Stimulated activated CD4-positive, alpha-beta T cell treated with anti-CD3 and anti-CD28 coated beads, Interleukin-15, amount 100 ng/mL, for 48 hours (primary cell): ENCODE measurements around the gene PC.
A peak's percentile ranks its signal among the peaks of the same experiment; 100 is the strongest.

Source experiments
- DNase-seq, 2 donors: peaks; one replicate each; pipeline ENCODE4 v3.0.0-alpha.2; 2020; ENCODE audit warnings: low read depth in 2 of 2

The PC gene

GRCh38 chr11:66909181-66909580, 49.0 kb downstream of the PC start:
- no peak for DNase-seq

DNA sequence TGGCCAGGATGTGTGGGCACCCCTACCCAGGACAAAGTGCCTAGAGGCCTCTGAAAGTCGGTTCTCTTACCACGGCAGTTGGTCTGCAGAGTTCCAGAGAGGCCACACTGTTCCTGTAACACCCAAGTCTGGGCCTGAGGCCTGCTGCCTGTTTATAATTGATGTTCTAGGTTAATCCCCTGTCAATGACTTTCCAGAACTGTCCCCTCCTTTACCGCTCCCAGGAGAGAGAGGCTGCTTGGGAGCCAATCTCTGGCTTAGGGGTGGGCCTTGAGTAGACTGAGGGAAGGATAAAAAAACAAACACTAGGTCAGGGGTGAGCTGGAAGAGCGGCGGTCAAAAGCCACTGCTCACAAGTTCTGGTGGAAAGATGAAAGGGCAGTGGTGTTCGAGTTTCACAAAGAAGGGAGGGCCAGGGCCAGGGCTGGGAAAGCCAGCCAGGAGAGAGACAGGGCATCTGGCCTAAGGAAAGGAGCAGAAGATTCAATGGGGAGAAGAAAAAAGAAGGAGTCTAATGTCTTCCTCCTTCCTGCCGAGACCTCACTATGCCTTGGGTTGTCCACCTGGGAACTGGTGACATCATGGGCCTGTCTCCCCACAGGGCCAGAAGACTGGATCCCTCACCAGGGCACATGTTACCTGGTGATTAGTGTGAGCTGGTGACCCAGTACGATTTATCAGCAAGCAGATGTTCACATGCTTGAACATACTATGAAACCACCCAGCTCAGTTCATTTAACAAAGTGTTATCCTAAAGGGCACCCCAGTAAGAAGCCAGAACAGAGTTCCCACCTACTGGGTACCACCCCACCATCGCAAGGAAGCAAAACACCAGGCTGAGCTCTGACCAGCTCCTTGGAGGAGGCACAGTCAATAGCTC, 50.2 kb downstream of the PC start:
- DNase-seq, result no peak

GRCh38 chr11:66906061-66906733, 52.0 kb downstream of the PC start:
- no peak for DNase-seq

- DNase-seq, result no peak
These were observed 52.6 kb downstream of the PC start for GRCh38 chr11:66905631-66906030.

DNA sequence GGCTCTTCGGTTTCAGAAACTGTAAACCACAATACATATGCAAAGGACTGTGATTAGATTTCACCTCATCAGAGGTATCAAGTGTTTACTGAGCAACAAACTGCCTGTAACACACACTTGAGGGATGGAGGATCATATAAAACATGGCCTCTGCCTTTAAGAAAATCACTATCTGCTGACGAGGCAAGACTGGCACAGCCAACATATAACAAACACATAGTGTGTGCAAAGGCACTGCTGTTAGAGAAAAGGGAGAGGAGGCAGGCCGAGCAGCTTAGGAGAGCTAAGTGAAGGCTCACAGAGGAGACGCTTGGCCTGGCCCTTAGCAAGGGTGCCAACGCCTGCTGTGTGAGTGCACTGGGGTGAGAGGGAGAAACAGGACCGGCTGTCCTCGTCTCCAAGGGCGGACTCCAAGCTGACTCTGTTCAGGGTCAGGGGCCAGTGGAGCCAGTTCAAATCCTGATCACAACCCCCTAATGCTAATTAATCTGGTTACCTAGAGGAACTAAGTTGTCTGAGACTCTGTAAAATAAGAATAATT, 53.1 kb downstream of the PC start:
- DNase-seq, result no peak

DNA sequence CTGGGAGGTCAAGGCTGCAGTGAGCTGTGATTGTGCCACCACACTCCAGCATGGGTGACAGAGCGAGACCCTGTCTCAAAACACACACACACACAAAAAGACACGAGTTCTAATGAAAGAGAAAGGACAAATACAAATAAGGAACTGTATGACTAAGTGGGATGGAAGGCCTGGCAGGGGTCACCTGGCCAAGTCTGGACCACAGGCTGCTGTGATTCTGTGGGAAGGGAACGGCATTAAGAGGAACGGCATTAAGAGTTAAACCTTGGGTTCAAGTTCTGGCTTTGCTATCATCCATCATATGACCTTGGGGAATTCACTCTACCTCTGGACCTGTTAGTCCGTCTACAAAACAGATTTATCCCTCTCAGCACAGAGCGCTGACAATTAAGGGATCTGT, 53.6 kb downstream of the PC start:
- no peak for DNase-seq

GRCh38 chr11:66904055-66904454, 54.1 kb downstream of the PC start:
- DNase-seq, result no peak

- no peak for DNase-seq
These were observed 55.6 kb downstream of the PC start for GRCh38 chr11:66902486-66903177.

- no peak for DNase-seq
These were observed 56.2 kb downstream of the PC start for GRCh38 chr11:66901964-66902390.

DNA sequence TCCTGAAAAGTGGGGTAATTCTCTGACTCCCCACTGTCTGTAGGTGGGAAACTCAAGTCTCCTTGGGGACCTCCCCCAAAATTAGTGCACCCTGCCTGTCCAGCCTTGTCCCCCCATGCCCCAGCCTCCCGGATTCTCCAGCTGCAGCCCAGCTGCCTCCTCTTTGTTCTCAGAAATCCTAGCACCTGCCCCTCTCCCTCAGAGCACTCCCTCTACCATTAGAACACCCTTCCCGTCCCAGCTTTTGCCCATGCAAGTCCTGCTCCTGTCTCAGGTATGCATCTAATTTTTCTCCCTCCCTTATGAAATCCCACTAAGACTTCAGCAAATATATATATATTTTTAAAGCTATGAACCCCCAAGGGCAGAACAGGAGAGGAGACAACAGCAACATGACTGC, 64.0 kb downstream of the PC start:
- no peak for DNase-seq

DNA sequence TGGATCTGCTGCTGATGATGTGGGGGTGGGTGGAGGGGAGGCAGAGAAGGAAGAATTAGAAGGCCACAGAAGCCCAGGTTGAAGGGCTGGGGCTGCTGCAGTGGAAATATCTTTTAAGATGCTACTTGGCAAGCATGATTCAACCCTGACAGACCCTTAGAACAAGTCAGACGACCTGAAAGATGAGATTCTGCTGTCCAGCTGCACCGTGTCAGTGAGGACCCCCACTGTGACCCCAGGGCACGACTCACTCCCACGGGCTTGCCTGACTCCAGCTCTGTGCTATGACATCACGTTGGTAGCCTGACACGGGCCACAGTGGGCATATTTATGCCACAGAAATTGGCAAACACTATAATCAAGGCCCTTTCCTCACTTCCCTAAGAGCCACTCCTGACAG, 65.3 kb downstream of the PC start:
- DNase-seq, result no peak

DNA sequence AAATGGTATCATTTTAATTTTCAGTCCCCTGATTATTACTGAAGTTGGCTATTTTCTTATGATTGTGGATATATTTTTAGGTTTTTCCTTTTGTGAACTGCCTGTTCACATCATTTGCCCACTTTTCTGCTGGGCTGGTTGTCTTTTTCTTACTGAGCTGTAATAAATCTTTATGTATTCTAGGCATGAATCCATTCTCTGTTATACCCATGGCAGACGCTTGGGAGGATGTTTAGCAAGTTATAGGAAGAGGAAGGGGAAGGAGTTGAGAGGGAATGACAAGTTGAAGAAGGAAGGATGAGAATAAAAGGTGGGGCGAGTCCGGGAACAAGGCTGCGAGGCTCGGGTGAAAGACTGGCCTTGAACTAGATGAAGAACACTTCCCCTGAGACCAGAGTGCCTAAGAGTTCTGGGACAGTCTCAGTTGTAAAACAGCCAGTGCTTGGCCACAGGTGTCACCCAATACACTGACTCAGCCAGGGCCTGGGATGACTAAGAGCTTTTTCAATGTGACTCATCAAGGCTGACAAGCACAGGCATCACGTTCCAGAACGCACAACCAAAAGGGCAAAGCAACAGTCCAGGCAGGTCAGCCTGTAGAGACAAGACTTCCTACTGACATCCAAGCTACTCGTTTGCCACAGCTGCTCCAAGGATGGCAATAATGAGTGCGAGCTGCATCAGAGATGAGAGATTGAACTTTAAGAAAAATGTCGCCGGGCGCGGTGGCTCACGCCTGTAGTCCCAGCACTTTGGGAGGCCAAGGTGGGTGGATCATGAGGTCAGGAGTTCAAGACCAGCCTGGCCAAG, 66.1 kb downstream of the PC start:
- peak; percentile 66 to 71 for DNase-seq

DNA sequence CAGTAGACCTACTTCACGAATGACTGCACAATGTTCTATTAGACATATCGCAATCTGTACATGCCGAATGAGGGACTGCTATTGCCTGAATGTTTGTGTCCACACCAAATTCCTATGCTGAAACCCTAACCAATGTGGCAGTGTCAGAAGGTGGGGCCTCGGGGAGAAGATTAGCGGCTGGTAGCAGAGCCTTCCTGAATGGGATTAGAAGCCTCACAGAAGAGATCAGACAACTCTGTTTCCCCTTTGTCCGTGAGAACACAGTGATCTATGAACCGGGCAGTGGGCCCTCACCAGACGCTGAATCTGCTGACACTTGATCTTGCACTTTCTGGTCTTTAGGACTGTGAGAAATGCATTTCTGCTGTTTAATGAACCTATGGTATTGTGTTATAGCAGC, 68.2 kb downstream of the PC start:
- DNase-seq, result no peak

GRCh38 chr11:66888282-66888681, 69.9 kb downstream of the PC start:
- no peak for DNase-seq

- DNase-seq, result no peak
These were observed 70.7 kb downstream of the PC start for GRCh38 chr11:66887526-66887925.

- no peak for DNase-seq
These were observed 71.4 kb downstream of the PC start for GRCh38 chr11:66886671-66887221.

DNA sequence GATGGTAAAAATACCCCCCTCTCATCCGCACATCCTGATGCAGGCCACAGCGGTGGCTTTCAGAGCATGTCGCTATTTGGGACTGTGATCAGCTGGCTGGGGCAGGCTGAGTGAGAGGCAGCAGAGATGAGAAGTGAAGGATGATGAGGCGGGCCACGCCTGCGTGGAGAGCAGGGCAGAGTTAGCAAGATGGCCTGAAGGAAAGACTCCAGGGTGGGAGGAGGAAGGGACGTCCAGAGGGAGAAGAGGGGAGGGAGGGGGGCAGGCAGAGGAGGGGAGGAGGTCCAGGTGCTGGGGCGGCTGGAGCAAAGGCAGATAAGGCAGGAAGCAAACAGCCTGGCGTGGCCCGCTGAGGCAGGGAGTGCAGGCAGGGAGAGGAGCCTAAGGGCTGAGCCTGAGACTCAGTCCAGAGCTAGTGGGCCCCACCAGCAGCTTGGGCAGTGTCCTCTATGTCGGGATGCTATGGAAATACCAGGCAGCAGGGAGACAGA, 72.2 kb downstream of the PC start:
- DNase-seq, result no peak

- no peak for DNase-seq
These were observed 72.7 kb downstream of the PC start for GRCh38 chr11:66885469-66885868.

DNA sequence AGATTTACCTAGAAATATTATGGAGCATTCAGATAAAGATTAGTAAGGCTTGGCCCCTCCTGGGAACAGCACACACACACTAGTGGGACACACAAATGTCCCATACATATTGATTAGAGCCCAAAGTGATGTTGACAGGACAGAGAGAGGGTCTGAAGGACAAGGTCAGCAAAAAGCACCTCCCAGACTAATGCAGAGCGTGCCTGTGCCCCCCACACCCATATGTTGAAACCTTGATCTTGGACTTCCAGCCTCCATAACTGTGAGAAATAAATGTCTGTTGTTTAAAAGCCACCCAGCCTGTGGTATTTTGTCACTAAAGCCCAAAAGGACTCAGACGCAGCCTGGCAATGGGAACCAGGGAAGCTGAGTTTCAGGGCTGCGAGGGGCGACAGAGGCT, 73.7 kb downstream of the PC start:
- DNase-seq, result no peak

DNA sequence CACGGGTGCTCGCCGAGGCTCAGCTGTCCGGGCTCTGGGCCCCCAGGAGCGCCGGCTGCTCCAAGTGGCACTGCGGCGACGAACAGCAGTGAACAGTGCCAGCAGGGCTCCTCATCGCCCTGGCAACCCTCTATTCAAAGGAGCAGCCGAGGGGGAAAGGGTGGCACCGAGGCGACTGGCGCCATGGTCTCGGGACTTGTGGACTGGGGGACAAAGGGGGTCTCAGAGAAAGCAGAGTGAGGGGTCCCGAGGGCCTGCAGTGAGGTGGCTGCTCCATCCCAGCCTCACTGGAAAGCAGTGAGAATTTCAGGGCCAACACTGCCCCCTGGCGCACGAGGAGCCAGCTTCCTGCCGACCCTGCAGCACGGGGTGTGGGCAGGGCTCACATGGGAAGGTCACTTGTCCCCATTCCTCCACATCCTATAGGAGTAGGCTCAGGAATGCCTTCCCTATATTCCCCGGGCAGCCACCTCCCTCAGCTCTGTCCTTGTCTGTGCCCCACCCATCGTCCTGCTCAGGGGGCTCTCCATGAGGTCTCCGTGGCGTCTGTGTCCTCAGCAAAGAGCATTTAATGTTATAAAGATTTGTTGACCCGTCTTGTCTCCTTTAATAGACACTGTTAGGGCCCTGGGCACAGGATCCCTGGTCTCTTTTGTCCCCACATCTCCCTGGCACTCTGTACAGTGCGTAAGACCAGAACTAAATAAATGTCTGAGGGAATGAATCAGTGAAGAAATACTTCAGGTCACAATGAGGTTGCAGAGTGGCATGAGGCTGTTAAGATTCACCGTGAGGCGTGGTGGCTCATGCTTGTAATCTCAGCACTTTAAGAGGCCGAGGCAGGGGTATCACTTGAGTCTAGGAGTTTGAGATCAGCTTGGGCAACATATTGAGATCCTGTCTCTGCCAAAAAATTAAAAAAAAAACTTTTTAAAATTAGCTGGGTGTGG, 74.9 kb downstream of the PC start:
- peak; percentile 26 to 45 for DNase-seq
